ENCODE results near the gene POLR1A.

- TF ChIP-seq USF1 (CRISPR knock-in tag; IDR thresholded peaks at IDR 0.05) (no peak), MAX (CRISPR knock-in tag; IDR thresholded peaks at IDR 0.05) (no peak), CTCF (IDR thresholded peaks at IDR 0.05) (no peak), E2F4 (CRISPR knock-in tag; IDR thresholded peaks at IDR 0.05; ENCODE audit: borderline replicate concordance, low read depth) (no peak), GTF2I (CRISPR knock-in tag; conservative IDR thresholded peaks at IDR 0.05) (no peak), ZNF512 (CRISPR knock-in tag; IDR thresholded peaks at IDR 0.05; ENCODE audit: borderline replicate concordance) (no peak), STAT6 (CRISPR knock-in tag; conservative IDR thresholded peaks at IDR 0.05; ENCODE audit: low read depth) (no peak), OVOL2 (CRISPR knock-in tag; IDR thresholded peaks at IDR 0.05; ENCODE audit: borderline replicate concordance) (no peak), PREB (CRISPR knock-in tag; IDR thresholded peaks at IDR 0.05; ENCODE audit: borderline replicate concordance) (no peak), ZBTB43 (CRISPR knock-in tag; IDR thresholded peaks at IDR 0.05) (no peak), ATF3 (CRISPR knock-in tag; conservative IDR thresholded peaks at IDR 0.05) (no peak), GRHL2 (CRISPR knock-in tag; IDR thresholded peaks at IDR 0.05; ENCODE audit: insufficient replicate concordance, severe bottlenecking) (no peak), USF2 (CRISPR knock-in tag; IDR thresholded peaks at IDR 0.05) (no peak), ATF2 (CRISPR knock-in tag; IDR thresholded peaks at IDR 0.05; ENCODE audit: borderline replicate concordance, low read depth) (no peak)
Observed at GRCh38 chr2:86039178-86039962, 66.3 kb downstream of the POLR1A start.
